SK-N-SH (cell line): ENCODE data around the gene SIRT2. TPM values are rescaled to one million over a fixed set of nuclear protein-coding genes. Genes with fewer than 3 reads are reported as not detected.
"Not testable (repeated sequence)": the region's sequence is repeated elsewhere in the genome, so short reads cannot be mapped to it uniquely, and the experiment has no call there.

ENCODE experiments used
- CTCF ChIA-PET: fragments of 300-600, 350-600 bp; formaldehyde crosslinking; extraction: SDS; loops from one replicate; lab custom pipeline; 2021; lab: Yijun Ruan, JAX
- POLR2A ChIA-PET: fragments of 350-600 bp; sonication (Branson Sonifier 250); formaldehyde crosslinking; extraction: SDS; loops from one replicate; lab custom pipeline; 2020; ENCODE audit warnings: antibody characterized with exemption, inconsistent platforms; lab: Yijun Ruan, JAX
- DNase-seq: peaks from one replicate; pipeline ENCODE4 v3.0.0; 2012
- H2AFZ ChIP-seq: fragments of 200-600 bp; sonication (generic); 2 replicates; pipeline ENCODE4 v1.8.1; 2016; ENCODE audit warnings: antibody characterized with exemption, mild to moderate bottlenecking, low read depth
- H3F3A ChIP-seq: fragments of 200-600 bp; sonication (generic); replicated peaks from 2 replicates; pipeline ENCODE3; 2016; ENCODE audit warnings: antibody characterized with exemption, mild to moderate bottlenecking; ENCODE audit not compliant: insufficient read depth
- H3K27ac ChIP-seq, 2 experiments: fragments of 200-500 bp in 1 of 2; fragments of 200-600 bp in 1 of 2; sonication (Bioruptor generic) in 1 of 2; sonication (generic), shearing (Covaris generic) in 1 of 2; 2 replicates each; pipeline versions ENCODE4 v1.5.1 to v1.6.1; 2014 to 2016; ENCODE audit warnings: low read depth in 2 of 2, inconsistent platforms in 1 of 2, low read length in 1 of 2, mild to moderate bottlenecking in 1 of 2, mixed read lengths in 1 of 2
- H3K27me3 ChIP-seq: fragments of 200-600 bp; sonication (generic), shearing (Covaris generic); 2 replicates; pipeline ENCODE4 v1.6.1; 2016; ENCODE audit warnings: mixed run types; ENCODE audit not compliant: insufficient read depth
- H3K36me3 ChIP-seq, 2 experiments: fragments of 200-500 bp in 1 of 2; fragments of 200-600 bp in 1 of 2; sonication (Bioruptor generic) in 1 of 2; sonication (generic) in 1 of 2; replicated peaks in 1 of 2; 2 replicates each; pipeline versions ENCODE3 to v1.5.1; 2014 to 2016; ENCODE audit warnings: low read length in 1 of 2, mild to moderate bottlenecking in 1 of 2; ENCODE audit not compliant: insufficient read depth in 2 of 2, control insufficient read depth in 1 of 2
- H3K4me1 ChIP-seq, 2 experiments: fragments of 200-500 bp in 1 of 2; fragments of 200-600 bp in 1 of 2; sonication (Bioruptor generic) in 1 of 2; sonication (generic), shearing (Covaris generic) in 1 of 2; 2 replicates each; pipeline versions ENCODE4 v1.5.1 to v1.6.1; 2014 to 2016; ENCODE audit warnings: low read depth in 1 of 2, low read length in 1 of 2, mixed run types in 1 of 2; ENCODE audit not compliant: insufficient read depth in 2 of 2, control insufficient read depth in 1 of 2
- H3K4me2 ChIP-seq: fragments of 200-600 bp; sonication (generic), shearing (Covaris generic); 2 replicates; pipeline ENCODE4 v1.6.1; 2017; ENCODE audit warnings: mixed run types
- H3K4me3 ChIP-seq, 2 experiments: fragments of 200-500 bp in 1 of 2; fragments of 200-600 bp in 1 of 2; sonication (Bioruptor generic) in 1 of 2; sonication (generic), shearing (Covaris generic) in 1 of 2; 2 replicates each; pipeline versions ENCODE4 v1.5.1 to v1.8.1; 2014 to 2016; ENCODE audit warnings: low read depth in 2 of 2, inconsistent platforms in 1 of 2, low read length in 1 of 2, mild to moderate bottlenecking in 1 of 2, mixed read lengths in 1 of 2, moderate library complexity in 1 of 2
- H3K79me2 ChIP-seq: fragments of 200-600 bp; sonication (generic); 2 replicates; pipeline ENCODE4 v1.8.1; 2017; ENCODE audit warnings: mild to moderate bottlenecking; ENCODE audit not compliant: insufficient read depth
- H3K9ac ChIP-seq: fragments of 200-600 bp; sonication (generic); 2 replicates; pipeline ENCODE4 v1.6.1; 2017; ENCODE audit warnings: mixed run types
- H3K9me2 ChIP-seq: fragments of 200-600 bp; sonication (generic); 2 replicates; pipeline ENCODE4 v1.6.1; 2017; ENCODE audit warnings: mixed run types
- H3K9me3 ChIP-seq: fragments of 200-600 bp; sonication (generic); 2 replicates; pipeline ENCODE4 v1.6.1; 2017; ENCODE audit warnings: mixed run types, mild to moderate bottlenecking, moderate library complexity
- H4K20me1 ChIP-seq: fragments of 200-600 bp; sonication (generic); 2 replicates; pipeline ENCODE4 v1.6.1; 2017; ENCODE audit warnings: mild to moderate bottlenecking, mixed run types; ENCODE audit not compliant: insufficient read depth
- MAX ChIP-seq: IDR thresholded peaks from 2 replicates; pipeline ENCODE4 v1.4.0; 2012; ENCODE audit warnings: low read depth
- MXI1 ChIP-seq: IDR thresholded peaks from 2 replicates; pipeline ENCODE4 v1.6.1; 2012; ENCODE audit warnings: mild to moderate bottlenecking, low read depth, low read length, improper control_type of control experiment
- POLR2AphosphoS5 ChIP-seq: IDR thresholded peaks from 2 replicates; pipeline ENCODE4 v1.6.1; 2012; ENCODE audit warnings: low read depth, low read length
- RCOR1 ChIP-seq: fragments of 150-350 bp; IDR thresholded peaks from 2 replicates; pipeline ENCODE4 v1.6.1; 2017; ENCODE audit warnings: antibody characterized with exemption, low read length
- RXRA ChIP-seq: IDR thresholded peaks from 2 replicates; pipeline ENCODE4 v1.4.0; 2012; ENCODE audit warnings: low read depth, mild to moderate bottlenecking, borderline replicate concordance
- YY1 ChIP-seq: IDR thresholded peaks from 2 replicates; pipeline ENCODE4 v1.4.0; 2012; ENCODE audit warnings: low read depth, mild to moderate bottlenecking
- WGBS: methylation state at CpG from one replicate; pipeline ENCODE4 v1.1.6; 2017; ENCODE audit warnings: low lambda C conversion rate; 5-methylcytosine and 5-hydroxymethylcytosine counted together
- polyA plus RNA-seq, 3 experiments: library from polyadenylated mRNA; depleted of rRNA; stranded (reverse); fragments of >200 nt; gene quantifications; 2 replicates each; pipeline ENCODE4 v1.2.3, GENCODE V29; 2012

SIRT2 gene
- polyA plus RNA-seq, 1 of the 3 experiments (the other 2 are of a cell fraction), result 39.3 TPM

- TF ChIP-seq RCOR1, result no peak
- TF ChIP-seq MAX, result no peak
- TF ChIP-seq MXI1, result no peak
- no peak for TF ChIP-seq POLR2AphosphoS5
- no peak for TF ChIP-seq YY1
- TF ChIP-seq RXRA, result no peak
Measured at GRCh38 chr19:38830039-38830733, 69.2 kb downstream of the SIRT2 start (continued).

- H3K27ac ChIP-seq, H3K4me2 ChIP-seq, CTCF ChIA-PET, H3K9me3 ChIP-seq, H3K27me3 ChIP-seq, H3K4me3 ChIP-seq, H2AFZ ChIP-seq, DNase-seq, POLR2A ChIA-PET, H4K20me1 ChIP-seq, H3K9ac ChIP-seq, H3K9me2 ChIP-seq: not testable (repeated sequence)
- Histone ChIP-seq H3K4me1 (peaks cover 9 to 21% of the 10 kb centered on the region in 2 experiments; a peak in 3 of 4 replicates), H3K36me3 (peaks cover 3 to 19% of the 10 kb centered on the region in 2 experiments), H3F3A (peaks cover 27% of the 10 kb centered on the region), H3K79me2 (peaks cover 13% of the 10 kb centered on the region; the same call in 1 of the 2 replicates)
- WGBS, result 95% methylated on average over 7 of the region's 7 CpGs
Measured at GRCh38 chr19:38829203-38829602, 70.2 kb downstream of the SIRT2 start.

Other genes starting within 250 kb of the SIRT2 start
- gene CAPN12, start 155.1 kb downstream of the SIRT2 start, polyA plus RNA-seq (2012; rRNA removed), result 1.7 and 3.0 TPM in 2 replicates
- not detected in 2 replicates for gene LGALS7, start 126.1 kb downstream of the SIRT2 start, polyA plus RNA-seq (2012; rRNA removed)
- gene LGALS7B, start 110.4 kb downstream of the SIRT2 start, polyA plus RNA-seq (2012; rRNA removed), result not detected in 2 replicates
- gene LGALS4, start 86.7 kb downstream of the SIRT2 start, polyA plus RNA-seq (2012; rRNA removed), result 0.21 and 0.58 TPM in 2 replicates
- gene ECH1, start 67.8 kb downstream of the SIRT2 start, polyA plus RNA-seq (2012; rRNA removed), result 169 and 211 TPM in 2 replicates
- gene HNRNPL, start 49.6 kb downstream of the SIRT2 start, polyA plus RNA-seq (2012; rRNA removed), result 249 and 280 TPM in 2 replicates
- 3.8 and 4.0 TPM in 2 replicates for gene RINL, start 21.3 kb downstream of the SIRT2 start, polyA plus RNA-seq (2012; rRNA removed)
- gene NFKBIB, start 351 bp upstream of the SIRT2 start, polyA plus RNA-seq (2012; rRNA removed), result 29.6 and 31.8 TPM in 2 replicates
- gene CCER2, start 12.6 kb upstream of the SIRT2 start, polyA plus RNA-seq (2012; rRNA removed), result 0.36 and 0.70 TPM in 2 replicates
- gene SARS2, start 31.1 kb upstream of the SIRT2 start, polyA plus RNA-seq (2012; rRNA removed), result 36.5 and 39.8 TPM in 2 replicates
- 55.7 and 59.6 TPM in 2 replicates for gene MRPS12, start 31.3 kb upstream of the SIRT2 start, polyA plus RNA-seq (2012; rRNA removed)
- 30.8 and 40.7 TPM in 2 replicates for gene FBXO17, start 76.1 kb upstream of the SIRT2 start, polyA plus RNA-seq (2012; rRNA removed)
- 5.0 and 5.8 TPM in 2 replicates for gene FBXO27, start 132.9 kb upstream of the SIRT2 start, polyA plus RNA-seq (2012; rRNA removed)
- 0.24 and 0.36 TPM in 2 replicates for gene ACP7, start 184.8 kb upstream of the SIRT2 start, polyA plus RNA-seq (2012; rRNA removed)
- 24.7 and 36.4 TPM in 2 replicates for gene PAK4, start 226.2 kb upstream of the SIRT2 start, polyA plus RNA-seq (2012; rRNA removed)